B cell (primary cell): Measurements from ENCODE around the gene LIF. TPM values are rescaled to one million over a fixed set of nuclear protein-coding genes. Genes with fewer than 3 reads are reported as not detected.

ENCODE experiments used
- ATAC-seq: fragments of 200-7000 bp; cut with Tn5 transposase; one replicate; pipeline ENCODE4 v1.10.0; 2021; ENCODE audit warnings: low read depth, mild to moderate bottlenecking, moderate number of reproducible peaks, moderate library complexity
- CTCF ChIA-PET: fragments of 350-600 bp; sonication (Branson Sonifier 250); formaldehyde crosslinking; loops from one replicate; lab custom pipeline; 2021; ENCODE audit warnings: antibody characterized with exemption, inconsistent platforms; lab: Charles Lee
- POLR2A ChIA-PET: fragments of 350-600 bp; sonication (Branson Sonifier 250); formaldehyde crosslinking; loops from one replicate; lab custom pipeline; 2021; ENCODE audit warnings: antibody characterized with exemption; lab: Charles Lee
- DNase-seq: peaks from one replicate; pipeline ENCODE4 v3.0.0; 2013
- H2AFZ ChIP-seq: 2 replicates; pipeline ENCODE4 v1.6.1; 2012; ENCODE audit warnings: mild to moderate bottlenecking, low read depth, low read length; ENCODE audit not compliant: insufficient read depth, poor library complexity, severe bottlenecking
- H3K27ac ChIP-seq, 2 donors: 1 replicate in 1 of 2; 2 replicates in 1 of 2; pipeline ENCODE4 v1.5.1; 2012 to 2013; ENCODE audit warnings: low read length in 2 of 2, mild to moderate bottlenecking in 2 of 2, moderate library complexity in 1 of 2
- H3K27me3 ChIP-seq, 4 experiments: fragments of 200-600 bp in 1 of 4; sonication (generic) in 1 of 4; replicated peaks in 1 of 4; 1 replicate in 2 of 4; 2 replicates in 2 of 4; pipeline versions ENCODE4 v1.6.1 to v1.7.0; 2013 to 2016; ENCODE audit warnings: low read length in 3 of 4, mild to moderate bottlenecking in 2 of 4, mixed read lengths in 1 of 4, moderate library complexity in 1 of 4; ENCODE audit not compliant: insufficient read depth in 4 of 4, control insufficient read depth in 3 of 4; ENCODE audit errors: control extremely low read depth in 1 of 4
- H3K36me3 ChIP-seq, 2 experiments: replicated peaks in 1 of 2; 1 replicate in 1 of 2; 2 replicates in 1 of 2; pipeline versions ENCODE4 v1.6.1 to v1.7.1; 2013; ENCODE audit warnings: low read length in 1 of 2; ENCODE audit not compliant: insufficient read depth in 2 of 2, control insufficient read depth in 1 of 2; ENCODE audit errors: control extremely low read depth in 1 of 2, extremely low read depth in 1 of 2
- H3K4me1 ChIP-seq, 2 donors: fragments of 200-600 bp in 1 of 2; sonication (generic) in 1 of 2; 1 replicate in 1 of 2; 2 replicates in 1 of 2; pipeline versions ENCODE4 v1.5.1 to v1.6.1; 2013 to 2017; ENCODE audit warnings: low read length in 2 of 2; ENCODE audit not compliant: control insufficient read depth in 2 of 2, insufficient read depth in 2 of 2
- H3K4me2 ChIP-seq: replicated peaks from 2 replicates; pipeline ENCODE3; 2012; ENCODE audit warnings: mild to moderate bottlenecking, low read depth, low read length; ENCODE audit not compliant: poor library complexity, severe bottlenecking
- H3K4me3 ChIP-seq, 5 experiments: fragments of 200-600 bp in 1 of 5; sonication (generic) in 1 of 5; 1 replicate in 3 of 5; 2 replicates in 2 of 5; pipeline versions ENCODE4 v1.5.1 to v1.7.0; 2011 to 2016; ENCODE audit warnings: low read length in 4 of 5, mild to moderate bottlenecking in 4 of 5, low read depth in 2 of 5, control low read depth in 1 of 5, moderate library complexity in 1 of 5; ENCODE audit not compliant: insufficient read depth in 1 of 5; ENCODE audit errors: control extremely low read depth in 1 of 5, extremely low read depth in 1 of 5
- H3K79me2 ChIP-seq: fragments of 200-600 bp; sonication (generic); one replicate; pipeline ENCODE4 v1.6.0; 2016; ENCODE audit warnings: low read length; ENCODE audit not compliant: control insufficient read depth, insufficient read depth
- H3K9ac ChIP-seq: fragments of 200-600 bp; sonication (generic); 2 replicates; pipeline ENCODE4 v1.6.1; 2017; ENCODE audit warnings: mild to moderate bottlenecking, low read length, moderate library complexity
- H3K9me3 ChIP-seq, 3 donors: one replicate each; pipeline versions ENCODE4 v1.6.1 to v1.7.1; 2013; ENCODE audit warnings: low read length in 2 of 3; ENCODE audit not compliant: control insufficient read depth in 2 of 3, insufficient read depth in 1 of 3; ENCODE audit errors: control extremely low read depth in 1 of 3
- H4K20me1 ChIP-seq: 2 replicates; pipeline ENCODE4 v1.6.0; 2012; ENCODE audit warnings: mild to moderate bottlenecking, low read length; ENCODE audit not compliant: insufficient read depth, control insufficient read depth, poor library complexity, severe bottlenecking
- H3K27ac Mint-ChIP-seq: one replicate; pipeline ENCODE4 v1.8.0; 2021; ENCODE audit warnings: mixed read lengths
- H3K27me3 Mint-ChIP-seq: one replicate; pipeline ENCODE4 v1.8.0; 2021; ENCODE audit warnings: mixed read lengths
- H3K4me1 Mint-ChIP-seq: one replicate; pipeline ENCODE4 v1.8.0; 2021; ENCODE audit warnings: mixed read lengths
- H3K4me3 Mint-ChIP-seq: one replicate; pipeline ENCODE4 v1.8.0; 2021; ENCODE audit warnings: mixed read lengths
- H3K9me3 Mint-ChIP-seq: one replicate; pipeline ENCODE4 v1.8.0; 2022; ENCODE audit warnings: mixed read lengths; ENCODE audit not compliant: insufficient read depth
- CTCF ChIP-seq: fragments of 200-600 bp; IDR thresholded peaks from one replicate; pipeline ENCODE4 v1.8.0; 2022; ENCODE audit warnings: antibody characterized with exemption, mild to moderate bottlenecking
- EZH2 ChIP-seq: IDR thresholded peaks from 2 replicates; pipeline ENCODE4 v1.6.1; 2012; ENCODE audit warnings: borderline replicate concordance, low read depth, mild to moderate bottlenecking, moderate library complexity, low read length; ENCODE audit not compliant: insufficient read depth, poor library complexity, severe bottlenecking
- WGBS: methylation state at CpG from one replicate; pipeline ENCODE4 v1.1.5; 2013; ENCODE audit warnings: missing lambda C conversion rate; ENCODE audit not compliant: insufficient coverage; 5-methylcytosine and 5-hydroxymethylcytosine counted together
- intact Hi-C: fragments of 100-400 bp; cut with micrococcal nuclease; formaldehyde crosslinking; loops from one replicate; pipeline ENCODE4 v1.10.0; 2022
- polyA plus RNA-seq: library from polyadenylated mRNA; depleted of rRNA; stranded (reverse); fragments of >200 nt; gene quantifications from 2 replicates; pipeline ENCODE4 v1.2.3, GENCODE V29; 2012
- total RNA-seq, 2 donors: library from RNA; stranded (reverse); fragments of 120-200 nt in 1 of 2; gene quantifications; 1 replicate in 1 of 2; 2 replicates in 1 of 2; pipeline versions ENCODE4 v1.2.3 to v1.2.4, GENCODE V29; 2013 to 2022

LIF gene
- total and polyA plus RNA-seq, 2 donors (not counting 1 experiment from before 2014, with no cell fraction given): 0.47 TPM; not detected in 1

DNA sequence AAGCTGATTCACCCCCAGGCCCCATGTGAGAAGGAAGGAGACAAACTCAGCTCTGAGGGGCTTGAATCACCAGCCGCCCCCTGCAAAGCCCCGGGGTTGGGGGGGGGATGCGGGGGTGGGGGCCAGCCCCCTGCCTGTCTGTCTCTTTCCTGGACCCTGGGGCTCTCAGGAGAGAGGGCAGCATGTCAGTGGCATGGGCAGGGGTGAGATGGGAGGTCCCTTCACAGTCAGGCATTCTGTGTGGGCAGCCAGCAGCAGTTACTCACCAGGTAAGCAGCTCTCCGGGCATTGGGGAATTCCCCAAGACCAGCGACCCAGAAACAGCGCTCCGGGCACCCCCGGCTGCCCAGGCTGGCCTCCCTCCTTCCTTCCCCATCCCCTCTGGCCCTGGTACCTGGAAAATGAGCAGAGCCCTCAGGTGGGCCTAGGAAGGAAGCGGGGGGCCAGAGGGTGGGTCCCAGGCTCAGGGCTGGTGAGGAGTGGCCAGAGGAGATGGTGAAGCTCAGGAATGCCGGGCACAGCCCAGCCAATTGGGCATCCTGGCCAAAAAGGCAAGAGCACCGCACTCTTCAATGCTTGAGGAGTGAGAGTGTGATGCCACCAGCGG lies 4.2 kb upstream of the LIF start:
- DNase-seq (no peak), ATAC-seq (no peak)
- Histone ChIP-seq H3K9me3 (peaks cover 0 to 3% (median 0%) of the 10 kb centered on the region in 3 donors), H3K79me2 (no peaks in the 10 kb centered on the region), H3K4me1 (peaks cover 13 to 17% of the 10 kb centered on the region in 2 donors), H3K27ac (no peak overlapping the region), H4K20me1 (no peaks in the 10 kb centered on the region), H3K4me2 (no peak overlapping the region), H3K27me3 (peaks cover 0 to 38% (median 17%) of the 10 kb centered on the region in 4 experiments), H3K4me3 (no peak overlapping the region), H3K36me3 (no peaks in the 10 kb centered on the region), H3K9ac (no peak overlapping the region), H2AFZ (no peak overlapping the region)
- no peak for TF ChIP-seq CTCF
- TF ChIP-seq EZH2: no peak
- intact Hi-C loops: no loop called here
- Mint-ChIP-seq H3K4me1 (peaks cover 11% of the 10 kb centered on the region), H3K9me3 (no peaks in the 10 kb centered on the region), H3K27ac (no peak overlapping the region), H3K4me3 (no peak overlapping the region), H3K27me3 (peaks cover 31% of the 10 kb centered on the region)
- ChIA-PET CTCF (interaction anchor here (0.9 to 1.7 kb wide), 3 partner anchors 13 to 142 kb away, joined by 3 read pairs; no protein-coding TSS in a partner anchor), POLR2A (no interaction called here)
- 82% methylated on average over 5 of the region's 12 CpGs for WGBS

DNA sequence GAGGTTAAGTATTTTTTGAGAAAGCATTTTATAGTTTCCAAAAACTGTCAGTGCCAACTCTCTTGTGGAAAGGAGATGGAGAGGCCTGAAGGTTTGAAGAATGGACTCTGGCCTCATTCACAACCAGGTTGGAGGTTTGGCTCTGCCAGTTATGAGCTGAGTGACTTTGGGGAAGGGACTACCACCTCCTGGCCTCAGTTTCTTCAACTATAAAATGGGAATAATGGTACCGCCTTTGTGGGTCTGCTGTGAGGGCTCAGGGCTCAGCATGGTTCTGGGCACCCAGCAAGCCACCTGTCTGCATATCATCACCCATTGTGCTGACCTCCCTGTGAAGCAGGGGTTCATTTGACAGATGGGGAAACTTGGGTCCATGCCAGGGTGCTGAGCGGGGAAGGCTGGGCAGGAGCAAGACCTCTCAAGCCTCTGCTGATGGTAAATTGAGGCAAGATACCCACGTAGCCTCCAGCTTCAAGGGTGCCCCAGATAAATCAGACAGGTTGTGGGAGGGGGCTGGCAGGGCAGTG lies 3.5 kb upstream of the LIF start:
- ATAC-seq (no peak), DNase-seq (no peak)
- Histone ChIP-seq H3K36me3 (no peaks in the 10 kb centered on the region), H3K4me3 (no peak overlapping the region), H3K27ac (no peak overlapping the region), H3K4me1 (peaks cover 14 to 20% of the 10 kb centered on the region in 2 donors), H3K4me2 (no peak overlapping the region), H3K27me3 (peaks cover 0 to 42% (median 19%) of the 10 kb centered on the region in 4 experiments), H3K9me3 (peaks cover 0 to 4% (median 0%) of the 10 kb centered on the region in 3 donors), H3K9ac (no peak overlapping the region), H2AFZ (no peak overlapping the region), H3K79me2 (no peaks in the 10 kb centered on the region), H4K20me1 (no peaks in the 10 kb centered on the region)
- no peak overlapping the region for H3K27ac Mint-ChIP-seq
- ChIA-PET POLR2A (interaction anchor here (0.6 kb wide), 1 partner anchor 144 kb away, joined by 6 read pairs; no protein-coding TSS in a partner anchor), CTCF (interaction anchor here (0.9 to 1.7 kb wide), 2 partner anchors 12 to 38 kb away, joined by 3 read pairs; no protein-coding TSS in a partner anchor)
- TF ChIP-seq EZH2 (no peak), CTCF (no peak)
- peaks cover 34% of the 10 kb centered on the region for H3K27me3 Mint-ChIP-seq
- H3K9me3 Mint-ChIP-seq: no peaks in the 10 kb centered on the region
- WGBS: 82% methylated on average over 2 of the region's 3 CpGs
- H3K4me3 Mint-ChIP-seq: no peak overlapping the region
- H3K4me1 Mint-ChIP-seq: peaks cover 13% of the 10 kb centered on the region
- intact Hi-C loops: no loop called here
